Measurements from ENCODE around the gene NDUFA11.

The NDUFA11 gene

DNA sequence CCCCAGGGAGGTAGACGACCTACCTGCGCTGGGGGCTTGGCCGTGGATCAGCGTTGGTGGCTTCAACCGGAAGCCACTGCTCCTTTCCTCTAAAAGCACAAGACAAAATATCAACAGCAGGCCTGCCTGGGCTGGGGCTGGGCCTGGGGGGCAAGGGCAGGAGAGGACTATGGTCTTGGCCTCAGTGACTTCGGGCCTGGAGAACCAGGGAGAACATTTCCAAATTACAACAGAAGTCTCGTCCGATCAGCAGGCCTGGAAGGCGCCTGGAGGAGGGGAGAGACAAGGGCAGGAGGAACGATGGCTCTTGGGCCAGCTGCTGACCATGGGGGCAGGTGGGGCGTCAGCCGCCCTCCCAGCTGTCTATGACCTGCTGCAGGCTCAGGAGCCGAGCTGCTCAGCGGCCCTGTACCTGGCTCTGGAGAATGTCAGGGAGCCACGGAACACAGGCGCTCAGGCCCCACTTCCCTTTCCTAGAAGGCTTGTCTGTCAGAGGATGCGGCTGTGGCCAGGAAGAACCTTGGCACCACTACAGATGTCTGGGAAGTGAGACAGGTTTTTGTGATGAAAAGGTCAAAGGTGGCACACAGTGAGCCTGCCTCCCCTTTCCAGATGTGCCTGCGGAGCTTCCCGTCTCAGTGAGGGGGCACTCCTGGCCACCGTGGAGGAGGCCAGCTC, 29.9 kb upstream of the NDUFA11 start:
- DNase-seq (ENCODE audit: insufficient read length, low spot score) (no peak), FAIRE-seq (no peak)

DNA sequence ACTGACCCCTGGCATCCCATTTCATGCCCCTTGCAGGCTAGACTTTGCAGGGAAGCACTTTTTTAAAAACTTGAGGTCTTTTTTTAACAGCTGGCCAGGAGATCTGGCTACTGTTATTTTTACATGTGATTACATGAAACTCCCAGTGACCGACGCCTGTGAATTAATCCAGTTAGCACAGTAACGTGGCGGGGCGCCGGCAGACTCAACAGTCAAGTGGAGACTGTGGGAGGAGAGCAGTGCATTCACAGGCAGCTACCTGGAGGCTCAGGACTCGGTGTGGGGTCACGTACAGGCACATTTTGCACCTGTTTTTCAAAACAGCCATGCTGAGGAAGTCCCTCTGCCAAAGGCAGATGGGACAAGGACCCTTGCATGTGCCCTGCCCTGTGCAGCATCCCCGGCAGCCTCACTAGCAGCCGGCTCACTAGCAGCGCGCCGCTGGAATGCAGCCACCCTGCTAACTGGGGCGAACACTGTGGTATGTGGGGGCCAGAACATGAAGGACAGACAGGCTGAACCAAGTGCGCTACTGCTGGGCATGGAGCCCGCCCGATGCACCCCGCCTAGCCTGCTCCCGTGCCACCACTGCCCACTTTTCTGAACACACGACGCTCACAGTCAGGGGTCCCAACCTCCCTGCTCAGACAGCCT, 29.1 kb upstream of the NDUFA11 start:
- FAIRE-seq (no peak), DNase-seq (ENCODE audit: insufficient read length, low spot score) (no peak)

DNA sequence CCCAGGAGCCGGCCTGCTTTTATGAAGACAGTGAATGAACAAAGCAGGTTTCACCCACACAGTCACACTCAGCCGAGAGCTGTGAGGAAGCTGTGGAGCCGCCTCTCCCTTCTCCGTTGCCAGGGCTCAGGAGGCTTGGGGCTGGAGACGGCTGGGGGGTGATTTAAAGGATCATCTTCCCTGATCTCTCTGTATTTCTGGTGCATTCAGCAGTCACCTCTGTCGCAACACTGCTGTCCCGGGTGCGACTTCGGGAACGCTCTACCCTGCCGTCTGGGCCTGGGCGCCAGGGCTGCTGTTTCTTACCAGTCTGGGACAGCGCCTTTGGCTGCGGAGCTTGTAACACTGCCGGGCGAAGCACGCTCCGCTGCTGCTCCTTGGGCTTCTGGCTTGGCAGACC, 28.6 kb upstream of the NDUFA11 start:
- no peak for FAIRE-seq
- no peak for DNase-seq (ENCODE audit: insufficient read length, low spot score)

DNA sequence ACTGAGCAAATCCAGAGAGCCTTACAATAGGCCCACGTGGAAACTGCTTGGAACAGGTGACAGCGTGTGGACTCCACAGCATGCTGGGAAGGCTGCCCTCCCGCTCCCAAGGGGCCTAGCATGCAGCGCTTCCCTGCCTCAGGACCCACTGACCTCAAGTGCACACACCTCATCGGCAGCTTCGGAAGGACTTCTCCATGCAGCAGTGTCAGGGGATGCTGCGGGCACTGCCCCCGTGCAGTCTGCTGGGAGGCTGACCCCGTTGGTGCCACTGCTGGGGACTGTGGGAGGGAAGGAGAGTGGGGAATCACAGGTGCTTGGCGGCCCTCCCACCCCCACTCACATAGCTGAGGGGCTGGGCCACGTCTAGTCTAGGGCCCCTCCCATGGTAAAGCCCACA, 27.7 kb upstream of the NDUFA11 start:
- FAIRE-seq (no peak), DNase-seq (ENCODE audit: insufficient read length, low spot score) (no peak)

DNA sequence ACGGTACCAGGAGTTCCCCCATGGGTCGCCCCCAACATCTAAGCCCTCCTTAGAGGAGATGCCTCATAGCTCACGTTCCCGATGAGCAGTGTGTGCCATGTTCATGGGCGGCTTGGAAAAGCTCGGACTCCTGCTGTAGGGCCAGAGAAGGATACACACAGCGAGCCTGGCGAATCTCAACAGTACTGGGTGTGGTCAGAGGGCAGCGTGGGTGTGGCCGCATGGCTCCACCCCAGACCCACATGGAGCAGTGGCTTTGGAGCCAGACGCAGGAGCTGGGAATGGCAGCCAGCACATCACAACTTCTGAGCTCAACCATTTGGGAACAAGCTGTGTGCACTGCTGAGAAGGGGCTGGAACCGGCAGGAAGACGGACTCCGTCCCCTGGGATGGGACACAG, 26.0 kb upstream of the NDUFA11 start:
- no peak for FAIRE-seq
- DNase-seq (ENCODE audit: insufficient read length, low spot score): no peak

DNA sequence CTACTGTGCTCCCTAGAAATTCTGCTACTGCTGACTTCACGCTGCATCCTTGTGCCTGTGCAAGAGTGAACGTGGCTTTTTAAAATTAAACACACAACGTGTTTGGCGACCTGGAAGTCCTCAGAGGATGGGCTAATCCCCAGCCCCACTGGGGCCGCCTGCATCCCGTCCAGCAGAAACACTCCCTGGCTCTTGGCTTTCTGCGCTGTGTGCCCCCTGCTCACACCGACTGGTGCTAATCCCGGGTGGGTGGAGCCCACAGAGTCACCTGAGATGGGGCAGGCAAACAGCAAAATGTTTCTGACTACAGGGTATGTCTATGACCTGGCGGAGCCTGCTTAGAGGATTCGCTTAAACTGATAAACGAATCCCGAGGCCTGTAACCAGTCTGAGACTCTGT, 25.6 kb upstream of the NDUFA11 start:
- FAIRE-seq: no peak
- no peak for DNase-seq (ENCODE audit: insufficient read length, low spot score)

DNA sequence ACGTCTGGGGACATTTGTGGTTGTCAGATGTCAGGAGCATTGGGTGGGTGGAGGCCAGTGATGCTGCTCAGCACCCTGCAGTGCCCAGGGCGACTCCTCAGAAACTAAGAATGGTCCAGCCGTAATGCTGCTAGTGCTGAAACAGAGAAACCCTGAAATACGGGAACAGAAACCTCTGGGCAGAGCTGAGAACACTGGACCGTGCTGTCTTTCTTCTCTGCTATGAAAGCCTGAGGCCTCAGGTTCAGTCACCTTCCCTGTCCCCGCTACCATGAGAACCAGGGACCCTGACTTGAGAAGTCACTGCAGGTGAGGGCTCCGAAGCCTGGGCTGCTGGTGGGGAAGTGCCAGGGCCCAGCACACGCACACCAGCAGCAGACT, 23.8 kb upstream of the NDUFA11 start:
- DNase-seq (ENCODE audit: insufficient read length, low spot score) (peak; percentile 64), FAIRE-seq (peak; percentile 62)

DNA sequence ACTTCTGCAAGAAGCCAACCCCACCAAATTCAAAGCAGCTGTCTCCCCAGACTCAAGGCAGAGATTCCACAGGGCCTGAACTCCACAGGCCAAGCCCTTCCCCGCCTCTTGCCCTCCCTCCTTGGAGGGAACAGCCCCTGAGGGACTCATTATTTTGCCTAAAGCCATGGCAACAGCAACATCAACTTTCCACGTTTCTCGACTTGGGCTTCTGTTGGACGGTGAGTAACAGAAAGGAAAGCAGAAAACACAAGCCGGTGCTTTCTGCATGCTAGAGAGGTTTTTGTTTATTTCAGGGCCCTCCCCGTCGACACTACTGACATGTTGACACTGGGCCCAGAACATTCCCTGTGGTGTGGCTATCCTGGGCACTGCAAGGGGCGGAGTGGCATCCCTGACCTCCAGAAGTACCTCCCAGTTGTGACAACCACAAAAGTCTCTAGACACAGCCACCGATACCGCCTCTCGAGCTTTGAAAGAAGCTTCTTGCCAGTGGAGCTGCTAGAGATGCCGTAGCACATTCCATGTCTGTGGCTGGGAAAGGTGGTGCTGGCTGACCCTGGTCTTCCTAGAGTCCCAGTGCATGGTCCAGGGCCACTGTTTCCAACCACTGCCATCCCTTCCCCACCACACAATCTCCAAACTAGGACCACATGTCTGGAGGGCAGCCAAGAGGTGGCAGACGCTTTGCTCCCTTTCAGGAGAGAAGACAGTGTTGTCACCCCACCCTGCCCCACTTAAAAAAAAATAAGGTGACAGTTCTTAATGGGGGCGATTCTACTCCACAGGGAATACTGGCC, 23.3 kb upstream of the NDUFA11 start:
- DNase-seq (ENCODE audit: insufficient read length, low spot score) (no peak), FAIRE-seq (peak; percentile 35)

DNA sequence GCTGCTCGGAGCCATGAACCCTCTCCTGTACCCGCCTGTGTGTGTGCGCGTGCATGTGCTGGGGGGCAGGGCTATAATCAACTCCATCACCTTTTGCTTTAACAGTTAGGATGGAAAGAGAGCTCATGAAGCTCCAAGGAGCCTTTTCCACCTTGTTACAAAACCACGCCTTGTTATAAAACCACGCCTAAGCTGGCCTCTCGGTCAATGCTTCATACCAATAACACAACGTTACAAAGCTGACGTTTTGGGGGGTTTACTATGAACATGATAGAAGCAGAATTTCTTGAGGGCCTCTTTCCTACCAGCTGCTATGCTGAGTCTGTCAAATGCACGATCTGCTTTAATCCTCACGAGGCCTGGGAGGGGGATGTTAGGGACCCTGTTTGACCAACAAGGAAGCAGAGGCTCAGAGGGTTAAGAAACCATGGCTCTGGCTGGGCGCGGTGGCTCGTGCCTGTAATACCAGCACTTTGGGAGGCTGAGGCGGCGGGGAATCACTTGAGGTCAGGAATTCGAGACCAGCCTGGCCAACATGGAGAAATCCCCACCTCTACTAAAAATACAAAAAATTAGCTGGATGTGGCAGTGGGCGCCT, 22.3 kb upstream of the NDUFA11 start:
- FAIRE-seq (no peak), DNase-seq (ENCODE audit: insufficient read length, low spot score) (no peak)

DNA sequence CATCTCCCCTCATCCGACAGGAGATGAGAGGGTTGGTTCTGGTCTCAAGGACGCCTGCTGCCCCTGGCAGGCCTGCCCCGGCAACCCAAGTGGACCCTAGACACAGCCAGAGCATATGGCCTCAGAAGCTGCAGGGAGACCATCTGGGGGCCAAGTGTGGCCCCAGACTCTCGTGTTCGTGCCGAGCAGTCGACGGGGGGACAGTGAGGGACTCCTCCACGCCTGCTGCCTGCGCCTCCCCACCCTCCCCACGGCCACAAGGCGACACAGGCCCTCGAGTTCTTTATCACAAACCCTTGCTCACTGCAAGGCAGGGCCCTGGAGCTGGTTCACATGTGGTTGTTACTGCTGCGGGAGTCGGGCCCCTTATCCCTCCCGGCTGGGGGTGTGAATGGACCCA, 19.8 kb upstream of the NDUFA11 start:
- FAIRE-seq (no peak), DNase-seq (ENCODE audit: insufficient read length, low spot score) (no peak)

DNA sequence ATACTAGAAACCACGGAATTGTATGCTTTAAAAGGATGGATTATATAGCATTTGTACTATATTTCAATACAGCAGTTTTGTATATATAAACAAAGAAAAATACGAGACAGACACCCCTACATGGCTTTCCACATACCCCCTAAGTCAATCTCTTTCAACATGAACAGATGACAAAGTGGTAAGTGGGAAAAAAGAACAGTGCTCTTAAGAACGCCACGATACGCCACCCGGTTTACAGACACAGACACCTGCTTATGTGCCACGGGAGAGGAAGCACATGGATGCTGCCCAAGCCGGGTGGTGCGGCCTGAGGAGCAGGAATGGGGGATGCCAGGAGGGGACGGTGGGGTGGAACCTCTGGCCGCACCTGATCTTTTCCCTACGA, 18.6 kb upstream of the NDUFA11 start:
- FAIRE-seq (no peak), DNase-seq (ENCODE audit: insufficient read length, low spot score) (no peak)

DNA sequence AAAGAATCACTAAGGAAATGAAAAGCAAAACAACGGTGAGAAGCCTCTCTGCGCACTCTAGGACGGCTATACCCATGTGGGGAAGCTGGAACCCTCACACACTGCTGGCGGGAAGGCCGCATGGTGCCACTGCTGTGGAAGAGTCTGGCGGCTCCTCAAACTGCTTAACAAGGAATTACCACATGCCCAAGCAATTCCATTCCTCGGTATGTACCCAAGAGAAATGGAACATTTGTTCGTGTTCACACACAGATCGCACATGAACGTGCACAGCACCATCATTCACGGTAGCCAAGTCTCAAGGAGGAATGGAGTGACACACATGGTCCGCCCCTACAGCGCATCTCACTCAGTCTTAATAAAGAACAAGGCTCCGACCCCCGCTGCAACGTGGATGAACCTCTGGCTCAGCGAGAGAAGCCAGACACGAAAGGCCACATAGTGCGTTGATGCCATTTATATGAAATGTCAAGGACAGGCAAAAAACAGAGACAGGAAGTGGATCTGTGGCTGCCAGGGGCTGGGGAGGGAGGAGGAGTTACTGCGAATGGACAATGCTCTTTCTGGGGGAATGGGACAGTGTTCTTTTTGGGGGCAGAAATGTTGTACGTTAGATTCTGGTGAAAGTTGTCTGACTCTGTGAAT, 18.0 kb upstream of the NDUFA11 start:
- DNase-seq (ENCODE audit: insufficient read length, low spot score) (no peak), FAIRE-seq (no peak)

DNA sequence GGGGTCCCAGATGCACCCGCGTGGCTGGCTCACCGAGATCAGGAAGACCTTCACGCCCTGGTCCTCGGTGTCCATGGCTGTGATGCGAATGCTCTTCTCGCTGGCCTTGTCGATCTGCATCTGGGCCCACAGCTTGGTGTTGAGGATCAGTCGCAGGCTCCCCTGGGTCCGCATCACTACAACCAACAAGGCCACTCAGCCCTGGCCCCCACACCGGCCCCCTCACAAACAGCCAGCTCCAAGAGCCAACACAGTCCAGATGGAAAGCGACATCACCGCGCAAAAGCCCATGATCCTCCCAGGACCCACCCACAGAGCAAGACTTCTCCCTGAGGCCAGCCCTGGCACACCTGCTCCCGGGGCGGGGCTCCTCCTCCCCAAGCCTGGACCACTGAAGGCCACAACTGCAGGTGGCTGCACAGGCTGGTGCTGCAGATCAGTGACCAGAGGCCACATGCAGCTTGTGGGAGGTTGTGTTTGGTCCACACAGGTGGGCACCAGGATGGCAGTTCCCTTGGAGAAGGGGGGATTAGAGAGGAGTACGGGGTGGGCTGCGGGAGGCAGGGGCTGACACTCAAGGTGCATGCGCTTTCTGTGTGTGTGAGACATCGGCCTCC, 15.0 kb upstream of the NDUFA11 start:
- DNase-seq (ENCODE audit: insufficient read length, low spot score) (no peak), FAIRE-seq (no peak)

DNA sequence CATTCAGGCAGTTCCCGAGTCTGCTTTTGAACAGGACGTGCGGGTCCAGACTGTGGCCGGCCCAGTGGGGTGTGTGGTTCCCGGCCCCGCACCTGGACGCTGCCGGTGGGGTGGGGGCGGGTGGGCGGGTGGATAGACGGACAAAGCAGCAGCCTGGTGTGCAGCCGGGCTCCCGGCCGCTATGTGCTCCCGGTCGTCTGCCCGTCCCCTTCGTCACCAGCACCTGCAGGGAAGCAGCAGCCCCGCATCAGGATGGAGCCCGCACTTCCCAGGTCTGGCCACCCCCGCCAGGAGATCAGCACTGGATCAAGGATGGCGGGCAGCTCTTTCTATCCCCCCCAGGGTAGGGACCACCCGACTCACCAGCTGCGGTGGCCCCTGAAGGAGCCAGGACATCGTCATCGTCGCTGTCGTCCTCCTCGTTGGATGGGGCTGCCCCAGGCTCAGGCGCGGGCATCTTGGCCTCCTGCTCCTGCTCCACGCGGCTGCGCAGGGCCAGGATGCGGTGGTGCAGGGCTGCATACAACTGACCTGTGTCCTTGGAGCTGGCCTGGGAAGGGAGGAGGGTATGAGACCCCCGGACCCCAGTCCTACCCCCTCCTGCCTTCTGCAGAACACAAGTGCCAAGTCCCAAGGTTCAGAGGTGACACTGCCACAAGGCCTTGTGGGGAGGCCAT, 14.0 kb upstream of the NDUFA11 start:
- no peak for FAIRE-seq
- DNase-seq (ENCODE audit: insufficient read length, low spot score): no peak

DNA sequence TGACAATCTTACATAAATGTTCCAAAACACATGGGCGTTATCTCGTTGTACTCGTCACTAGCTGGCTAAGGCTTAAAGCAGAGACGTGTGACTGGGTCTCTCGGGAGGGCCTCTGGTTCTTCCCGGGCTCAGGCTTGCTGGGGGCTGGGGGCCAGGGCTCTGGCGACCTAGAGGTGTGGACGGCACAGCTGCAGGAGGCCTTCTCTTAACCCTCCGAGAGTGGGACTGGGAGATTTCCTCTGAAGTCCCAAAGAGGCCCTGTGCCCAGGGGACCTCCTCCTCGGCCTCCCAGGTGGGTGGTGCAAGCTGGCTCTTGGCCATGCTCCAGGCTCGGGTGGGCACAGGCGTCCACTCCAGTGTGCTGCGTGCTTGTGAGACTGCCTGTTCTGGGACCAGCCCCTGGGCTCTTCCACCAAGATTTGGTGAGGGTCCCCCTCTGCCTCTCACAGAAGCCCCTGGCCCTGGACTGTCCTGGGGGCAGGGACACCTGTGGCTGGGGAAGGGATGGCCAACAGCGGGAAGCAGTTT, 12.7 kb upstream of the NDUFA11 start:
- FAIRE-seq (no peak), DNase-seq (ENCODE audit: insufficient read length, low spot score) (no peak)

DNA sequence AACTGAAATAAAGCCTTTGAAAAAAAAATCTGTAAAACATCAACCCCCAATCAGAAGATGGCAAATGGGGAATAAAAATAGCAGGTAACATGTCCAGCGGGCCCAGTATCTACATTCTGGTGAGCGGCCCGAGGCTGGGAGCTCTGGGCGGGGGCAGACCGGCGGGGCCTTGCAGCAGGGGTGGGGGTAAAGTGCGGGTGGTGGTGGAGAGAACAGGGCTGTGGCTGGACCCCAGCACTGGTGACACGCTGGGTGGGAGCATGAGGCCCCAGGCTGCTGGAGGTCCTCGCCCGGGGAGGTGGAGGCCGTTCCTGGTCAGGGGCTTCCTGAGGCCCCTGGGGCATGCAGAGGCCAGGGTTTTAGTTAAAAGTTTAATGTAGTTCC, 12.2 kb upstream of the NDUFA11 start:
- FAIRE-seq (no peak), DNase-seq (ENCODE audit: insufficient read length, low spot score) (no peak)

DNA sequence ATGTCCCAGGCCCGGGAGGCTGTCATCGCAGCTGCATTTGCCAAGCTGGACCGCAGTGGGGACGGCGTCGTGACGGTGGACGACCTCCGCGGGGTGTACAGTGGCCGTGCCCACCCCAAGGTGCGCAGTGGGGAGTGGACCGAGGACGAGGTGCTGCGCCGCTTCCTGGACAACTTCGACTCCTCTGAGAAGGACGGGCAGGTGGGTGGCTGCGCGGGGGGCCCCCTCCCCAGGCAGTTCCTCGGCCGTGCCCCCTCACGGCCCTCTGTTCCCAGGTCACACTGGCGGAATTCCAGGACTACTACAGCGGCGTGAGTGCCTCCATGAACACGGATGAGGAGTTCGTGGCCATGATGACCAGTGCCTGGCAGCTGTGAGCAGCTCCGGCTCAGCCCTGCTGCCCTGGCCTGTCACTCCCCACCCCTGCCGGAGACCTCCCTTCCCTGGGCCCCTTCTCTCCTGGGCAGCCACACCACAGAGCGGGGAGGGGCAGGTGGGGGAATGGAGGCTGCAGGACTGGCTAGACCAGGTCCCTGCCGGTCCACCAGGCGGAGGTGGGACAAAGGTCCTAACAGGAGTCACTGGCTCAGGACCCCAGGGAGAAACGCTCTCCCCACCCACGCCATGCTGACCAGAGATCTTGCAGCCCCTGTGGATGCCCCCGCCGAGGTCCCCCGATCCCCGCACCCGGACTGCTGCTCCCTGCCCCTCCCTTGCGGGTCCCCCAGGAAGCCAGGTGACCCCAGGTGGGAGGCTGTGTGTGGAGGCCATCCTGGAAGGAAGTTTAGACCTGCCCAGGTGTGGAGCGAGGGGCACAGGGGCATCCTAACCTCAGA, 11.6 kb upstream of the NDUFA11 start:
- FAIRE-seq (no peak), DNase-seq (ENCODE audit: insufficient read length, low spot score) (no peak)

DNA sequence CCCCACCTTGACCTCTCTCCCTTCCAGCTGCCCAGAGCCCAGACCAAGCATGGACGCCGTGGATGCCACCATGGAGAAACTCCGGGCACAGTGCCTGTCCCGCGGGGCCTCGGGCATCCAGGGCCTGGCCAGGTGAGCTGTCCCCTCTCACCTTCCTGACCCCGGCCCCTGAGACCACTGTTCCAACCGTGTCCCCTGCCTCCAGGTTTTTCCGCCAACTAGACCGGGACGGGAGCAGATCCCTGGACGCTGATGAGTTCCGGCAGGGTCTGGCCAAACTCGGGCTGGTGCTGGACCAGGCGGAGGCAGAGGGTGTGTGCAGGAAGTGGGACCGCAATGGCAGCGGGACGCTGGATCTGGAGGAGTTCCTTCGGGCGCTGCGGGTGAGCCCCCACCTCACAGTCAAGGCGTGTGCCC, 10.8 kb upstream of the NDUFA11 start:
- no peak for FAIRE-seq
- DNase-seq (ENCODE audit: insufficient read length, low spot score): no peak

DNA sequence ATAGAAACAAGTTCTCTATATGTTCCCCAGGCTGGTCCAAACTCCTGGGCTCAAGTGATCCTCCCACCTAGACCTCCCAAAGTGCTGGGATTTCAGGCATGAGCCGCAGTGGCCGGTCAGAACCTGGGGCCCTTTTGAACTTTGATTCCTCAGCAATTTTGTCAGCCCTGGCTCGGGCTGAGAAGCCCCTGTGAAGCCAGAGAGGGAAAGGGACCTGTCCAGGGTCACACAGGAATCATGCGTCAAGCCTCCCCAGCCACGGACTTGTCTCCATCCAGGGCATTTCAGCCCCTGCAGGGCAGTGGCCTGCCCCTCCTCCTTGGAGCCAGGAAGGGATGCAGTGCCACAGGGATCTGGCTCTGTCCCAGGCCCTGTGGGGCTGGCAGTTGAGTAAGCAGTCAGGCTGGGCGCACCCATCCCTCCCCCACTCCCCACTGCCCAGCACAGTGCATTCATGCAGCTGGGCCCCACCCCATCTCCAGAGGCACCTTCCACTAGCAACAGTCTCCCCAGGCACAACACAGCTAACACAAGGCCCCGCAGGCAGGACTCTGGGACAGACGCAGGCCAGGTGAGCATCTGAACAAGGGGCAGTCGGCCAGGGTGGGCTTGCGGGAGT, 10.3 kb upstream of the NDUFA11 start, which contains the start of gene CAPS:
TSS of gene CAPS (plus strand) at position 516 of the 619 bp plus-strand sequence. CDS start 153 bp downstream, outside the sequence.
- FAIRE-seq: no peak
- no peak for DNase-seq (ENCODE audit: insufficient read length, low spot score)

All from GM19239 (cell line).